Karpas-422 (cell line): ENCODE measurements around the gene RNF123. TPM values are rescaled to one million over a fixed set of nuclear protein-coding genes. Genes with fewer than 3 reads are reported as not detected.

Source experiments
- DNase-seq: peaks from one replicate; pipeline ENCODE4 v3.0.0-alpha.2; 2015
- H2AFZ ChIP-seq: fragments of 200-600 bp; sonication (generic); 2 replicates; pipeline ENCODE4 v1.6.1; 2014; ENCODE audit warnings: antibody characterized with exemption, low read length, mixed read lengths
- H3K27ac ChIP-seq: fragments of 200-600 bp; sonication (generic); 2 replicates; pipeline ENCODE4 v1.5.1; 2014; ENCODE audit warnings: mild to moderate bottlenecking, low read length, moderate library complexity
- H3K27me3 ChIP-seq: fragments of 200-600 bp; sonication (generic); 2 replicates; pipeline ENCODE4 v1.6.1; 2014; ENCODE audit warnings: low read length, mixed read lengths
- H3K36me3 ChIP-seq: fragments of 200-600 bp; sonication (generic); 2 replicates; pipeline ENCODE4 v1.6.1; 2014; ENCODE audit warnings: low read length, mixed read lengths; ENCODE audit not compliant: insufficient read depth
- H3K4me1 ChIP-seq: fragments of 200-600 bp; sonication (generic); 2 replicates; pipeline ENCODE4 v1.6.1; 2014; ENCODE audit warnings: mild to moderate bottlenecking, low read length, mixed read lengths
- H3K4me2 ChIP-seq: fragments of 200-600 bp; sonication (generic); 2 replicates; pipeline ENCODE4 v1.6.1; 2014; ENCODE audit warnings: low read length, low read depth, mild to moderate bottlenecking; ENCODE audit not compliant: poor library complexity, severe bottlenecking
- H3K4me3 ChIP-seq: fragments of 200-600 bp; sonication (generic); 2 replicates; pipeline ENCODE4 v1.5.1; 2014; ENCODE audit warnings: mild to moderate bottlenecking, antibody characterized with exemption, low read length, mixed read lengths
- H3K79me2 ChIP-seq: fragments of 200-600 bp; sonication (generic); 2 replicates; pipeline ENCODE4 v1.6.1; 2014; ENCODE audit warnings: mild to moderate bottlenecking, low read length, mixed read lengths
- H3K9ac ChIP-seq: fragments of 200-600 bp; sonication (generic); 2 replicates; pipeline ENCODE4 v1.6.0; 2014; ENCODE audit warnings: low read length
- H3K9me2 ChIP-seq: fragments of 200-600 bp; sonication (generic), shearing (Covaris generic); replicated peaks from 2 replicates; pipeline ENCODE4 v1.6.0; 2014; ENCODE audit warnings: mild to moderate bottlenecking, low read length, moderate library complexity; ENCODE audit not compliant: insufficient read depth
- H3K9me3 ChIP-seq: fragments of 300-700, 200-600 bp; sonication (generic); 2 replicates; pipeline ENCODE4 v1.6.1; 2014; ENCODE audit warnings: low read length, mixed read lengths
- H4K20me1 ChIP-seq: fragments of 200-600 bp; sonication (generic); 2 replicates; pipeline ENCODE4 v1.6.1; 2014; ENCODE audit warnings: mild to moderate bottlenecking, antibody characterized with exemption, low read length, low read depth; ENCODE audit not compliant: insufficient read depth
- small RNA-seq: library from RNA; depleted of rRNA; stranded (forward); fragments of <200 nt; gene quantifications from one replicate; pipeline ENCODE3, GENCODE V24; 2014
- total RNA-seq: library from RNA; depleted of rRNA; stranded (reverse); fragments of >200 nt; shearing (Covaris generic); gene quantifications from 2 replicates; pipeline ENCODE4 v1.2.3, GENCODE V29; 2014; ENCODE audit warnings: low replicate concordance; rRNA removed

Gene RNF123
- total RNA-seq, 1 experiment from 2014 or later: 20.1 TPM

DNA sequence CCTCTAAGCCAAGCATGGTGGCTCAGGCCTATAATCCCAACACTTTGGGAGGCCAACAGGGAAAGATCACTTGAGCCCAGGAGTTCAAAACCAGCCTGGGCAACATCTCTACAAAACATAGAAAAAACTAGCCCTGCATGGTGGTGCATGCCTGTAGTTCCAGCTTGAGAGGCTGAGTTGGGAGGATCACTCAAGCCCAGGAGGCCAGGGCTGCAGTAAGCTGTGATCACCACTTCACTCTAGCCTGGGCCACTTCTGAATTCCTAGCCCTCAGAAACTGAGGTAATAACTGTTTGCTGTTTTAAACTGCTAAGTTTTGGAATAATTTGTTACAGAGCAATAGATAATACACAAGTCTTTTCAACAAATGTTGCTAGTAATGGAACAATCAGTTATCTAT is 80.6 kb downstream of the RNF123 start:
- Histone ChIP-seq H3K9ac (no peak overlapping the region), H3K4me2 (no peak overlapping the region), H2AFZ (no peak overlapping the region), H4K20me1 (no peaks in the 10 kb centered on the region), H3K27me3 (no peaks in the 10 kb centered on the region), H3K36me3 (peaks cover 7% of the 10 kb centered on the region; the same call in 1 of the 2 replicates), H3K9me2 (no peaks in the 10 kb centered on the region), H3K4me1 (peaks cover 8% of the 10 kb centered on the region), H3K27ac (no peak overlapping the region), H3K9me3 (no peaks in the 10 kb centered on the region), H3K79me2 (peaks cover 95% of the 10 kb centered on the region), H3K4me3 (no peak overlapping the region)
- DNase-seq: no peak

Small RNAs within 50 kb of the gene (small RNA-seq; reads per million reads assigned to genes)
- gene AMIGO3 (not detected), gene COX6CP14 (0.32 reads per million)

Other genes starting within 250 kb of the RNF123 start
- gene DAG1, start 219.3 kb upstream of the RNF123 start, total RNA-seq: 11.3 and 19.1 TPM in 2 replicates
- 0.37 and 0.61 TPM in 2 replicates for gene BSN, start 135.1 kb upstream of the RNF123 start, total RNA-seq
- gene APEH, start 15.2 kb upstream of the RNF123 start, total RNA-seq: 96.3 and 175 TPM in 2 replicates
- 19.8 and 25.6 TPM in 2 replicates for gene MST1, start 83 bp upstream of the RNF123 start, total RNA-seq
- 3.8 TPM in 1 of 2 replicates, not detected in the other for gene AMIGO3, start 30.1 kb downstream of the RNF123 start, total RNA-seq
- 10.1 and 13.6 TPM in 2 replicates for gene GMPPB, start 34.4 kb downstream of the RNF123 start, total RNA-seq
- 22.3 and 27.3 TPM in 2 replicates for gene IP6K1, start 97.0 kb downstream of the RNF123 start, total RNA-seq
- not detected in 2 replicates for gene CDHR4, start 110.3 kb downstream of the RNF123 start, total RNA-seq
- 5.7 and 9.8 TPM in 2 replicates for gene INKA1, start 113.7 kb downstream of the RNF123 start, total RNA-seq
- 10.5 and 24.4 TPM in 2 replicates for gene UBA7, start 124.4 kb downstream of the RNF123 start, total RNA-seq
- gene TRAIP, start 167.0 kb downstream of the RNF123 start, total RNA-seq: 5.9 and 9.2 TPM in 2 replicates
- 3.2 and 7.8 TPM in 2 replicates for gene CAMKV, start 180.3 kb downstream of the RNF123 start, total RNA-seq
- not detected in 2 replicates for gene MST1R, start 214.3 kb downstream of the RNF123 start, total RNA-seq
- 9.6 and 9.8 TPM in 2 replicates for gene MON1A, start 240.3 kb downstream of the RNF123 start, total RNA-seq